Glutamatergic neuron (in vitro differentiated cells): ENCODE data around the gene SPACA1. TPM values are rescaled to one million over a fixed set of nuclear protein-coding genes. Genes with fewer than 3 reads are reported as not detected.

ENCODE experiments used
- DNase-seq: peaks from one replicate; pipeline ENCODE4 v3.0.0; 2022
- H3K27ac Mint-ChIP-seq: one replicate; pipeline ENCODE4 v1.8.0; 2020; ENCODE audit warnings: mild to moderate bottlenecking, mixed read lengths, inconsistent platforms; ENCODE audit not compliant: unreplicated experiment
- H3K27me3 Mint-ChIP-seq: one replicate; pipeline ENCODE4 v1.8.0; 2020; ENCODE audit warnings: mild to moderate bottlenecking, moderate library complexity, mixed read lengths, inconsistent platforms; ENCODE audit not compliant: unreplicated experiment
- H3K36me3 Mint-ChIP-seq: one replicate; pipeline ENCODE4 v1.8.0; 2020; ENCODE audit warnings: mild to moderate bottlenecking, mixed read lengths, inconsistent platforms; ENCODE audit not compliant: unreplicated experiment
- H3K4me1 Mint-ChIP-seq: one replicate; pipeline ENCODE4 v1.8.0; 2020; ENCODE audit warnings: mild to moderate bottlenecking, low read depth, mixed read lengths, inconsistent platforms; ENCODE audit not compliant: unreplicated experiment
- H3K4me3 Mint-ChIP-seq: one replicate; pipeline ENCODE4 v1.8.0; 2020; ENCODE audit warnings: mild to moderate bottlenecking, mixed read lengths, inconsistent platforms; ENCODE audit not compliant: unreplicated experiment
- H3K9me3 Mint-ChIP-seq: one replicate; pipeline ENCODE4 v1.8.0; 2020; ENCODE audit warnings: mild to moderate bottlenecking, moderate library complexity, mixed read lengths, inconsistent platforms; ENCODE audit not compliant: unreplicated experiment
- CTCF ChIP-seq: fragments of 200-600 bp; sonication (generic); IDR thresholded peaks from one replicate; pipeline ENCODE4 v1.5.0; 2021; ENCODE audit not compliant: partially characterized antibody, unreplicated experiment
- total RNA-seq: library from RNA; stranded (reverse); fragmentation: NEBNext Ultra II Directional; extraction: Animal tissue kit (Norgen Biotek cat#: 25700); gene quantifications from one replicate; pipeline ENCODE4 v1.2.1, GENCODE V29; 2021; ENCODE audit not compliant: unreplicated experiment

The SPACA1 gene
- total RNA-seq, 1 donor from 2014 or later: not detected

DNA sequence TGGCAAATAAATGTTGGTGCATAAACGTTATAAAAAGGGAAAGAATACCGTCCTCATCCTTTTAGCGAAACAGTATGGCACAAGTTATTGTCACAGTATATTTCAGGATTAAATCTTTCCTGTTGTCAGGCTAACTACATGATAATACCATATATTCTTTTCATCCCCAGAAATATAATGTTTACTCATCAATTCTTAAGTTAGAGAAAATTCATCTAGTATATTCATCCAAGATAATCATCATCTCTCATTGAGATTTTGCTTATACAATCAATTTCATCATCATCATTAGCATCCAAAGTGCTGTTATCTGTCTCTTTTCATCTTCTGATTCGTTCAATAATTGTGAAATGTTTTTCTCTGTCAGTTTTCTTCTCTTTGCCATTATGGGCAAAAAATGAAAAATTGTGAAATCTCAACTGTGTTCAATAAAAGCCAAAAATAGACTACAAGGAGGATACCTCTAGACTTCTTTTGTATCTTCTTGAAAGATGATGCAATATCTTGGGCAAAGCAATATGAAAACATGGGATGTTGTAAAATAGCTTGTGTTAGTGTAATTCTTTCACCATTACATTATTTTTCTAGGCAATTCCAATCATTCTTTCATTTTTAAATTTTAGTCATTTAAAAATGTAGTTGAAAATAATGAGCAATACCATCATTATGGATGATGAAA lies 2.6 kb downstream of the SPACA1 start:
- no peaks in the 10 kb centered on the region for H3K4me1 Mint-ChIP-seq
- H3K4me3 Mint-ChIP-seq: no peak overlapping the region
- TF ChIP-seq CTCF: no peak
- peaks cover 3% of the 10 kb centered on the region for H3K9me3 Mint-ChIP-seq
- H3K27ac Mint-ChIP-seq: no peak overlapping the region
- peaks cover 3% of the 10 kb centered on the region for H3K36me3 Mint-ChIP-seq
- no peak for DNase-seq
- peaks cover 5% of the 10 kb centered on the region for H3K27me3 Mint-ChIP-seq

DNA sequence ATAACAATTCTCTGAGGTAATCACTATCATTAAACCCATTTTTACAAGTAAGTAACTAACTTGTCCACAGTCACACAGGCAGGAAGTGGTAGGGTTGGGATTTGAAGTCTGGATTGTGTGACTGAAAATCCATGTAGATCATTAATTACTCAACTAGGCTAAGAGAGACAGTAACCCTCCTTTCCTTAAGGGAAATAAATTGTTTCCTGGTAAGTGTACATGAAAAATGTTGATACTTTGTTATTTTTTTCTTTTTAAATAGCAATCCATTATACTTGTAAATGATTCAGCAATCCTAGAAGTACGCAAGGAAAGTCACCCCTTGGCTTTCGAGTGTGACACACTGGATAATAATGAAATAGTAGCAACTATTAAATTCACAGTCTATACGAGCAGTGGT lies 11.6 kb downstream of the SPACA1 start:
- no peaks in the 10 kb centered on the region for H3K27me3 Mint-ChIP-seq
- H3K4me3 Mint-ChIP-seq: no peak overlapping the region
- DNase-seq: no peak
- H3K4me1 Mint-ChIP-seq: no peaks in the 10 kb centered on the region
- no peak for TF ChIP-seq CTCF
- H3K36me3 Mint-ChIP-seq: no peaks in the 10 kb centered on the region
- H3K9me3 Mint-ChIP-seq: no peaks in the 10 kb centered on the region
- no peak overlapping the region for H3K27ac Mint-ChIP-seq

DNA sequence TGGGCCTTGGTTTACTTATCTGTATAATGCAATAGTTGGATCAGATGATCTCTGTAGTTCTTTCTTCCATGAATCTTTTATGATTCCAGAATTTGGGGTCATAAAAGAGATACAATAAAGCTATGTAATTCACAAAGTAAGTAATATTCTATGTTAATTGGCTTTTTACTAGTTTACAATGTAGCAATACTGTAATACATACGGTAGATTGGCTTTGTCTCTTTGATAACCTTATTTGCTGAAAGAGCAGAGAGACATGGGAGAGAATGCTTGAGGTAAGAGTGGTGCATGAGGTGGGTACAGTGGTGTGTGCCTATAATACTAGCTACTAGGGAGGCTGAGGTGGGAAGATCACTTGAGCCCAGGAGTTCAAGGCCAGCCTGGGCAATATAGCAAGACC lies 14.7 kb downstream of the SPACA1 start:
- H3K4me3 Mint-ChIP-seq: no peak overlapping the region
- H3K36me3 Mint-ChIP-seq: no peaks in the 10 kb centered on the region
- no peak for DNase-seq
- no peaks in the 10 kb centered on the region for H3K4me1 Mint-ChIP-seq
- no peak for TF ChIP-seq CTCF
- H3K9me3 Mint-ChIP-seq: no peaks in the 10 kb centered on the region
- H3K27me3 Mint-ChIP-seq: no peaks in the 10 kb centered on the region
- no peak overlapping the region for H3K27ac Mint-ChIP-seq

- H3K36me3 Mint-ChIP-seq: no peaks in the 10 kb centered on the region
- H3K27me3 Mint-ChIP-seq: no peaks in the 10 kb centered on the region
- peaks cover 7% of the 10 kb centered on the region for H3K4me1 Mint-ChIP-seq
These were observed 24.8 kb downstream of the SPACA1 start for GRCh38 chr6:88072462-88072861.

GRCh38 chr6:88074791-88075190 lies 27.1 kb downstream of the SPACA1 start:
- Mint-ChIP-seq H3K4me3 (no peak overlapping the region), H3K4me1 (peaks cover 7% of the 10 kb centered on the region), H3K27me3 (no peaks in the 10 kb centered on the region), H3K27ac (no peak overlapping the region), H3K36me3 (no peaks in the 10 kb centered on the region), H3K9me3 (no peaks in the 10 kb centered on the region)
- DNase-seq: no peak
- TF ChIP-seq CTCF: no peak

More at GRCh38 chr6:88072462-88072861, 24.8 kb downstream of the SPACA1 start:
- no peak for TF ChIP-seq CTCF
- Mint-ChIP-seq H3K9me3 (peaks cover 1% of the 10 kb centered on the region), H3K4me3 (no peak overlapping the region), H3K27ac (no peak overlapping the region)
- no peak for DNase-seq
